Adrenal gland (tissue), 5 donors: ENCODE data around the gene SLMAP.

ENCODE experiments used
- CTCF ChIP-seq, 6 experiments: fragments of 450-650 bp in 4 of 6; fragments of 200-600 bp in 2 of 6; sonication (generic) in 1 of 6; IDR thresholded peaks; 1 replicate in 5 of 6; 2 replicates in 1 of 6; pipeline versions ENCODE4 v1.5.1 to v1.8.0; 2016 to 2021; ENCODE audit warnings: antibody characterized with exemption in 6 of 6, mild to moderate bottlenecking in 2 of 6, moderate library complexity in 1 of 6
- POLR2A ChIP-seq, 2 donors: fragments of 450-650 bp; IDR thresholded peaks; one replicate each; pipeline ENCODE4 v1.6.1; 2017; ENCODE audit warnings: antibody characterized with exemption in 2 of 2, mild to moderate bottlenecking in 2 of 2, moderate library complexity in 1 of 2
- donor health status: DM: no; HTN: no; CAD: no.

DNA sequence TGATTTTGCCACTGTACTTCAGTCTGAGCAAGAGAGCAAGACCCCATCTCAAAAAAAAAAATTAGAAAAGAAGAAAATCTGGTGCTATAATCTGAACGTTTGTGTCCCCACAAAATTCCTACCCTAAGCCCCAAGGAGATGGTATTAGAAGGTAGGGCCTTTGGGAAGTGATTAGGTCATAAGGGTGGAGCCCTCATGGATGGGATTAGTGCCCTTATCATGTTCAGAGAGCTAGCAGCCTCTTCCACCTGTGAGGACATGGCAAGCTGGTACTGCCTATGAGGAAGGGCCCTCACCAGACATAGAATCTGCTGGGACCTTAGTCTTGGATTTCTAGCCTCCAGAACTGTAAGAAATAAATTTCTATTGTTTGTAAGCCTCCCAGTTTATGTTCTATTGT is 201.7 kb downstream of the SLMAP start:
- TF ChIP-seq POLR2A (IDR thresholded peaks at IDR 0.05) (no peak), CTCF (IDR thresholded peaks at IDR 0.05) (no peak)
